Mesenteric fat pad (tissue), 1 donor: ENCODE measurements around the gene L3MBTL2. TPM values are rescaled to one million over a fixed set of nuclear protein-coding genes. Genes with fewer than 3 reads are reported as not detected.
"Not testable (repeated sequence)": the region's sequence is repeated elsewhere in the genome, so short reads cannot be mapped to it uniquely, and the experiment has no call there.

Experiments used
- DNase-seq: peaks from one replicate; pipeline ENCODE4 v3.0.0-alpha.2; 2020; ENCODE audit warnings: low spot score
- long read RNA-seq: library from polyadenylated mRNA; unstranded; transcript quantifications from one replicate; pipeline ENCODE4 v2.0.0, GENCODE V29; 2020
- total RNA-seq: library from RNA; stranded (reverse); fragmentation: NEBNext Ultra II Directional; extraction: Animal tissue kit (Norgen Biotek cat#: 25700); gene quantifications from one replicate; pipeline ENCODE4 v1.2.1, GENCODE V29; 2021
- donor health status: DM: yes; HTN: yes; CAD: no.

The L3MBTL2 gene
- 18.8 TPM for total RNA-seq
- long read RNA-seq, transcript L3MBTL2-201 (17 exons, 3,296 nt) = major isoform, 28 of 115 reads
- long read RNA-seq, partial matches to known transcripts = 71 of 115 reads
- long read RNA-seq, other reads (novel, unspliced or antisense) = 16 of 115 reads

GRCh38 chr22:41204992-41205900, at the start of gene L3MBTL2:
Gene L3MBTL2, plus strand, starts transcription at chr22:41205312. Its CDS starts 51 bp downstream, at chr22:41205363.
- peak; percentile 98 for DNase-seq

- no peak for DNase-seq
Measured at GRCh38 chr22:41157083-41157482, 48.0 kb upstream of the L3MBTL2 start.

- DNase-seq = no peak
Measured at GRCh38 chr22:41169157-41169556, 36.0 kb upstream of the L3MBTL2 start.

GRCh38 chr22:41171996-41172395, 33.1 kb upstream of the L3MBTL2 start:
- no peak for DNase-seq

GRCh38 chr22:41175546-41175945, 29.6 kb upstream of the L3MBTL2 start:
- no peak for DNase-seq

GRCh38 chr22:41177040-41177621, 28.0 kb upstream of the L3MBTL2 start:
- DNase-seq = no peak

GRCh38 chr22:41177622-41178424, 27.3 kb upstream of the L3MBTL2 start:
- DNase-seq = no peak

GRCh38 chr22:41178425-41178975, 26.6 kb upstream of the L3MBTL2 start:
- no peak for DNase-seq

GRCh38 chr22:41180362-41180761, 24.8 kb upstream of the L3MBTL2 start:
- DNase-seq = not testable (repeated sequence)

- DNase-seq = no peak
Measured at GRCh38 chr22:41180926-41181325, 24.2 kb upstream of the L3MBTL2 start.

- DNase-seq = peak; percentile 55
Measured at GRCh38 chr22:41181349-41182241, 23.5 kb upstream of the L3MBTL2 start.

GRCh38 chr22:41184679-41185078, 20.4 kb upstream of the L3MBTL2 start:
- peak; percentile 14 for DNase-seq

GRCh38 chr22:41191467-41191866, 13.6 kb upstream of the L3MBTL2 start:
- DNase-seq = no peak

GRCh38 chr22:41193829-41194228, 11.3 kb upstream of the L3MBTL2 start:
- no peak for DNase-seq

- DNase-seq = peak; percentile 93
Measured at GRCh38 chr22:41197038-41197972, 7.8 kb upstream of the L3MBTL2 start.

GRCh38 chr22:41198027-41198580, 7.0 kb upstream of the L3MBTL2 start:
- DNase-seq = no peak

- no peak for DNase-seq
Measured at GRCh38 chr22:41201141-41201540, 4.0 kb upstream of the L3MBTL2 start.

GRCh38 chr22:41203118-41203517, 2.0 kb upstream of the L3MBTL2 start:
- DNase-seq = no peak

- DNase-seq = no peak
Measured at GRCh38 chr22:41204066-41204465, 1.0 kb upstream of the L3MBTL2 start.
